Stimulated activated CD4-positive, alpha-beta T cell treated with anti-CD3 and anti-CD28 coated beads, Interleukin-2, amount 100 ng/mL, for 48 hours (primary cell): ENCODE data around the gene CDK1.
"Not testable (repeated sequence)": the region's sequence is repeated elsewhere in the genome, so short reads cannot be mapped to it uniquely, and the experiment has no call there.

ENCODE experiments used
- DNase-seq, 2 donors: peaks; one replicate each; pipeline ENCODE4 v3.0.0-alpha.2; 2020

CDK1 gene

GRCh38 chr10:60818134-60818770 is 40.0 kb downstream of the CDK1 start:
- DNase-seq, result no peak

- no peak for DNase-seq
Observed at GRCh38 chr10:60819271-60819670, 41.0 kb downstream of the CDK1 start.

GRCh38 chr10:60820093-60820754 is 41.9 kb downstream of the CDK1 start:
- no peak for DNase-seq

- no peak for DNase-seq
Observed at GRCh38 chr10:60821656-60822055, 43.4 kb downstream of the CDK1 start.

GRCh38 chr10:60822809-60823208 is 44.5 kb downstream of the CDK1 start:
- no peak for DNase-seq

GRCh38 chr10:60823324-60823723 is 45.0 kb downstream of the CDK1 start:
- no peak for DNase-seq

- no peak for DNase-seq
Observed at GRCh38 chr10:60825520-60825919, 47.2 kb downstream of the CDK1 start.

GRCh38 chr10:60827791-60828488 is 49.7 kb downstream of the CDK1 start:
- no peak for DNase-seq

GRCh38 chr10:60828489-60828852 is 50.2 kb downstream of the CDK1 start:
- no peak for DNase-seq

GRCh38 chr10:60832136-60832535 is 53.9 kb downstream of the CDK1 start:
- DNase-seq, result not testable (repeated sequence)

GRCh38 chr10:60834401-60834800 is 56.1 kb downstream of the CDK1 start:
- no peak for DNase-seq

GRCh38 chr10:60835049-60835448 is 56.8 kb downstream of the CDK1 start:
- DNase-seq, result no peak

GRCh38 chr10:60841227-60841626 is 62.9 kb downstream of the CDK1 start:
- DNase-seq, result not testable (repeated sequence)

- no peak for DNase-seq
Observed at GRCh38 chr10:60842694-60843093, 64.4 kb downstream of the CDK1 start.
